NCI-H1417 (cell line): ENCODE measurements around the gene RAD51B.

Experiments
- DNase-seq, 3 experiments: peaks; one replicate each; lab custom pipeline; 2025; lab: John Stamatoyannopoulos, UW

RAD51B gene

DNA sequence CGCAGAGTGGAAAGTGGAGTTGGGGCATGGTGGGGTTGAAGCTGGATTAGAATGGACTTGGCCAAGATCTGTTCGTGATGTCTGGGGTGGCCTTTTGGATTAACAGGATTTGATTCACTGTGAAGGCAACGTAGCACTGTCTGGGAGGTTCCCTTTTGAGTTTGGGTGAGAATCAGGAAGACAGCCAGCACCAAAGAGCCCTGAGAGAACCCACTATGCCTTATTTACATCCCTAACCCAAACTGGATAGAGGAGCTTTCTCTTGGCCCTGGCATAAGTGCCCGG is 703.7 kb downstream of the RAD51B start:
- DNase-seq = no peak

DNA sequence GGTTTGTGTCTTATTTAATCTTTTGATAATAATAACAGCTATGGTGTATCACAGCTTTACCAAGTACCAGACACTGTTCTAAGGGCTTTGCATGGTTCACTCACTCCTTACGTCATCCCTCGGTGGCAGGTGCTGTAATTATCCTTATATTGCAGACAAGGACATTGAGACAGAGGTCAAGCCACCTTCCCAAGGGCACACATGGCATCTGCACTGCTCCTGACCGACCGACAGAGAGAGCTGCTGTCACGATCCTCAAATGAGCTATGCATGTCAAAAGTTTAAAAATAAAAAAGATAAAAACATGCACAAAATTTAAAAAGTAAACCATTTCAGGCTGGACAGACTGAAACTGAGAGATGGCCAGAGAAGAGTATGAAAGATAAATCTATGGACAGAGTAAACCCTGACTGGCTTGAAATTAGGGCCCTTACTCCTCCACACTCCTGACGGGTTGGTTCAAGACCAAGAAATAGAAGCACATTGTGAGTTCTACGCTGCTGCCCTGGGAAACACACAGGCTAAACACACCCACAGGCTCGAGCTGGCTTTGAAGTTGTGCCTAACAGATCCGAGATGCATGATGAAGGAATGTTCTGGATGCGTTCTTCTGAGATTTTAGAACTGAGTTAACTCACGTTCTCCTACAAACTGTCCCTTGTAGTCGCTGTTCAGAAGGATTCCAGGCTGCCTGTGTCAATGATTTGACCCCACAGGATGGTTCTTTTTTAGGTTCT is 704.6 kb downstream of the RAD51B start:
- no peak for DNase-seq

DNA sequence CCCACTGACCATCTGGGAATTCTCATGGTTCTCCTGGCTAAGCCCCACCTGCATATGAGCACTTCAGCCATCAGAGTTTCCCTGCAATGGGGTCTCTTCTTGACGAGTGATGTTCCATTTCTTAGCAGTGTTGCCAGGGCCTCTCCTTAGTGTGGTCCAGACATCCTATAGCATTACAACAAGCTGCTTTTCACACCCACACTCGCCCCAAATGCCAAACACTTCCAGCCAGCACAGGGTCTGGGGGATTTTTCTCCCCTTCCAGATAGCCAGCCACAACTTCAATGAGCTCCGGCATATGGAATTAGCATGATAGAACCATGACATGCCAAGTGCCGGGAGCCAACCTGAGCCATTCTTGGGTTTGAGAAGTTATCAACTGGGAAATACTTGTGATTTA is 705.9 kb downstream of the RAD51B start:
- DNase-seq = no peak

- no peak for DNase-seq
Observed at GRCh38 chr14:68526512-68527091, 707.0 kb downstream of the RAD51B start.

DNA sequence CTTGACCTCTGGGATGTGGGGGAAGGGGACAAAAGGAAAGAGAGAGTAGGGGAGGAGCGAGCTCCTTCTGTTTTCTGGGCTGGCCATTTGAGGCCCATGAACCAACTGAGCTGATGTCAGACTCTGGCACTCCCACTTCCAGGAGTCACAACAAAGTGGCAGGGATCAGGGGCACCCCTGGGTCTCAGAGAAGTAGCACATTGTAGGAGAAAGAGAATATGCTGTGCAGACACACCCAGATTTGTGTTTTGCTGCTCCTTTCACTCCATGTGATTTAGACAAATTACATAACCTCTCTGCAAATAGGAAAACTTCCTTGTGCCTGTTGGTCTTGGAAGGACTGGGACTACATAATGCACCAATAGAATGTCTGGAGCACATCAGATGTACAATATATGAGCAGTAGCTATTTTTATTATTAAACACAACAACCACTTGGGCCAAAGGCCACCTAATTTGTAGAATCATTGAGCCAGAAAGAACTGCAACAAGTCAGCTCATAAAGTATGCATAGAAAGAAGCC is 707.8 kb downstream of the RAD51B start:
- peak in 1 of 3 experiments; percentile 43 for DNase-seq

DNA sequence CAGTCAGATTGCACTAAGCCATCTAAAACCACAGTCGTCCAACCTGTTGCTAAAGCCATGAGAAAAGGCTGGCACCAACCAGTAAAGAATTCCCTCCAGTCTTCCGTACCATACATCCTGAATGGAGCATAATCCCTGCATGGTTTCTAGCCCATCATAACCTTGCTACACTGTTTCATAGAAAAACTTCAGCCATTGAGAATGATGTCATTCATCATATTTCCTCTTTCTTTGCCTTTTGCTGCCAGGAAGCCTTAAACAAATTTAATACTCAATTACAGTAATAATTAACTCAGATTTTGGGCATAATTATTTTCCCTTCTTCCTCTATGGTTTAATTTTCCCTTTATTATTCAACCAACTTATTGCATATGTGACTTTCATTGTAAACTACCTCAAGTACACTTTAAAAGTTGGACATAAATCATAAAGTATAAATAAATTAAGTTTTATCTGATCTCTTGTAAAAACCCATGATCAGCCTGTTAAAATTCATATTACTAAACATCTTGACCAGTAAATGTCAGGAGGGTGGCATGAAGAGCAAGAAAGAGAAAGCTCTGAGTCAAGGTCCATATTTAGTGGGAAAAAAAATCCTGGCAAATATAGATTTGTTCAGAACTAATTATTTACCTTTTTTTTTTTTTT is 708.6 kb downstream of the RAD51B start:
- DNase-seq = no peak

DNA sequence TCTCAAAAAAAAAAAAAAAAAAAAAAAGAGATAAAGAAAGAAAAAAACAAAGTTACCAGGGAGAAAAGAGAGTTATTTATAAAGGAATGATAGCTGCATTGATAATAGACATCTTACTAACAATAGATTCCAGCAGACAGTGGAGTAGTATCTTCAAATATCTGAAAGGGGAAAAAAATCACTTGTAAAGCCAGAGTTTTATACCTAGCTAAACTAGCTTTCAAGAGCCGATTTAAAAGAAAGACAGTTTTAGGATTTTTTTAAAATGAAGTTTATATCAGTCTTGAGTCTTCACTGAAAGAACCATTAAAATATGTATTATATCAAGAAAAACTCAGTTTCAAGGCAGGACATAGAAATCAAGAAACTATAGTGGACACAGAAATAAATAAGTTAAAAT is 710.9 kb downstream of the RAD51B start:
- no peak for DNase-seq

GRCh38 chr14:68532496-68532895 is 712.9 kb downstream of the RAD51B start:
- DNase-seq = no peak

GRCh38 chr14:68534276-68534675 is 714.7 kb downstream of the RAD51B start:
- DNase-seq = no peak

- no peak for DNase-seq
Observed at GRCh38 chr14:68535404-68536017, 715.9 kb downstream of the RAD51B start.

GRCh38 chr14:68536018-68536410 is 716.4 kb downstream of the RAD51B start:
- no peak for DNase-seq

- no peak for DNase-seq
Observed at GRCh38 chr14:68538639-68539038, 719.1 kb downstream of the RAD51B start.

GRCh38 chr14:68539241-68539737 is 719.7 kb downstream of the RAD51B start:
- no peak for DNase-seq

GRCh38 chr14:68539789-68540188 is 720.2 kb downstream of the RAD51B start:
- no peak for DNase-seq

DNA sequence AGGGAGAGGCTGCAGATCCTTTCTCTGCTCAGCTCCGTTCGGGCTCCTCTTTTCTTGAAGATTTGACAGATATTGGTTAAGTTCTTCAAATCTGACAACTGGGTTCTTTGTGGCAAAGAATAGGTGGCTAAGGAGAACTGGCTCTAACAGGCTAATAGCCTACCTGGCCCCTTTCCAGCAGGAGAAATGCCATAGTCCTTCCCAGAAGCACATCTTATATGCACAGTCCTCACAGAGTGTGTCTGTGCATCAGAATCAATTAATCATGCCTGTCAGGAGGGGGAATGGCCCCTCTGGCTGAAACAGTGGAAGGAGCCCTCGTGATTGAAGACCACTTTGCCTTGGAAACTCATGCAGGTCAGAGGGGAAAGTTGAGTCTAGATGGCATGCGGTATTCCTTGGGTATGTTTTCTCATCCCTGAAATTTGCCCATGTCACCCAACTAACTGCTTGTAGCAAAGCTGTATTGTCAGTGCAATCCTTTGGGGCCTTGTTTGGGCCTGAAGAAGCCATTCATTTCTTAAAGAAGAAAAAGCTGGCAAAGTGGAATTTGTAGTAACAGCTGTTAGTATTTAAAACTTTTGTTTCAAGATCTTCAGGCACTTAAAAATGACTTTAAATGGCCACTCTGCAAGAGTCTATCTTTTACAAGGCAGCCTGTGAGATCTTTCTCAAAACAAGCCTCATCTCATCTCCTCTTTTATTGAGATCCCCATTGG is 721.8 kb downstream of the RAD51B start:
- no peak for DNase-seq

GRCh38 chr14:68542346-68542745 is 722.8 kb downstream of the RAD51B start:
- DNase-seq = no peak

DNA sequence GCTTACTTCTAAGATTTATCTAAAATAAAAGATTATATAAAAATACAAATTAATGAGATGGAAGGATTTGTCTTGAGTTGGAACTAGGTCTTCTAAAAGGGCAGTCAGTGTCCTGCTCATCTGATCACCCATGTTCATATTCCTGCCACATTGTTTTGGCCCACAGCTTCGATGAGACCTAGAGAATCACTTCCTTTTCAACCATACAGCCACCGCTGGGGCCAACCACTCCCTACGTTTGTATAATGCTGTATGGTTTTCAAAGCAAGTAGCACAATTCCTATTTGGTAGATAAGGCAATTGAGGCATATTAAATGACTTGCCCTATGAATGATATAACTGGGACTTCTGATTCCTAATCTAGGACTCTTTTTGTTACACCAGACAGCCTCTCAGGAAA is 723.9 kb downstream of the RAD51B start:
- no peak for DNase-seq

- DNase-seq = no peak
Observed at GRCh38 chr14:68544081-68544892, 724.7 kb downstream of the RAD51B start.

- DNase-seq = no peak
Observed at GRCh38 chr14:68546839-68547238, 727.3 kb downstream of the RAD51B start.

DNA sequence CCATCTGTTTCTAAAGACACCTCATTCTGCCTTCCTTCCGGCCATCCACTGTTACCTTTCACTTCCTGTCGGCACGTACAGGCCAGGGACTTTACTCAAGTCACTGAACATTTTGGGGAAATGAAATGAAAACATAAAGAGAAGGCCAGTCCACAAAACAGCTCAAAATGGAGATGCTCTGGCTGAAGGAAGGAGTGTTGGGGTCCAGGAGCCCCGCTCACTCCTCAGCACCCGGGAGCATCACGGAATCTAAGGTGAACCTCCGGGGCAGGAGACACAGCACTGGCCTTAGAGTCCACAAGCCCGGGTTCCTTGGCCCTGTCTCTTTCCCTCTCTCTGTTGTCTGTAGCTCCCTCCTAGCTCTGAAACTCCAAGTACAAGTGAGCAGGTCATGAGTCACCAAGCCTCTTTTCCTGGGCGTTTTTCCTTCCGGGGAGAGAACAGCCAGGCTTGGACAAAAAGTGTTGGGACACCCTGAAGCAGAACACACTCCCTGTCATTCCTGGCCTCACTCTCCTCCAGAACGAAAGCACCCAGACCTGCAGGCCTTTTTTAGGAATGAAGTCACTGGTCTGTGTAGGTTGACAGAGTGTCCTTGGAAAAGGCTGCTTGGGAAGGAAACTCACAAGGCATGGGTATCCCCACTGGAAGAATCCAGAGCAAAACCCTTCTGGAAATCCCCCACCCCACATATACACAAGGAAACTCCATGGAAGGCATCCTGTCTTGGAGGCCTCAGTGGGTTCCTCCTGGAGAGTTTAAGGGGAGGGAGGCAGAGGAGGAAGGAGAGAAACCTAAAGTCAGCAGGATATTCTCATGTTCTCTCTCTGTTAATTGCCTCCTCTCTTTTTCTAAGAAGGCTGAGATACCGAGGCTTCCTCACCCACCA is 728.0 kb downstream of the RAD51B start:
- DNase-seq = no peak
